ENCODE measurements around the gene LRP1B. TPM values are rescaled to one million over a fixed set of nuclear protein-coding genes. Genes with fewer than 3 reads are reported as not detected.
A peak's percentile ranks its signal among the peaks of the same experiment; 100 is the strongest.

Gene LRP1B
- total RNA-seq, 1 donor from 2014 or later = 0.25 TPM

GRCh38 chr2:140841141-140841540 lies 1289.7 kb downstream of the LRP1B start:
- TF ChIP-seq, protein P1, sequence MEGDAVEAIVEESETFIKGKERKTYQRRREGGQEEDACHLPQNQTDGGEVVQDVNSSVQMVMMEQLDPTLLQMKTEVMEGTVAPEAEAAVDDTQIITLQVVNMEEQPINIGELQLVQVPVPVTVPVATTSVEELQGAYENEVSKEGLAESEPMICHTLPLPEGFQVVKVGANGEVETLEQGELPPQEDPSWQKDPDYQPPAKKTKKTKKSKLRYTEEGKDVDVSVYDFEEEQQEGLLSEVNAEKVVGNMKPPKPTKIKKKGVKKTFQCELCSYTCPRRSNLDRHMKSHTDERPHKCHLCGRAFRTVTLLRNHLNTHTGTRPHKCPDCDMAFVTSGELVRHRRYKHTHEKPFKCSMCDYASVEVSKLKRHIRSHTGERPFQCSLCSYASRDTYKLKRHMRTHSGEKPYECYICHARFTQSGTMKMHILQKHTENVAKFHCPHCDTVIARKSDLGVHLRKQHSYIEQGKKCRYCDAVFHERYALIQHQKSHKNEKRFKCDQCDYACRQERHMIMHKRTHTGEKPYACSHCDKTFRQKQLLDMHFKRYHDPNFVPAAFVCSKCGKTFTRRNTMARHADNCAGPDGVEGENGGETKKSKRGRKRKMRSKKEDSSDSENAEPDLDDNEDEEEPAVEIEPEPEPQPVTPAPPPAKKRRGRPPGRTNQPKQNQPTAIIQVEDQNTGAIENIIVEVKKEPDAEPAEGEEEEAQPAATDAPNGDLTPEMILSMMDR (IDR thresholded peaks at IDR 0.05) = no peak
- no peak overlapping the region for H3K4me3 Mint-ChIP-seq (ENCODE audit: unreplicated experiment)
- H3K27me3 Mint-ChIP-seq (ENCODE audit: low read depth) = no peaks in the 10 kb centered on the region
- H3K9me3 Mint-ChIP-seq (ENCODE audit: low read depth) = no peaks in the 10 kb centered on the region
- H3K27ac Mint-ChIP-seq (ENCODE audit: unreplicated experiment) = no peak overlapping the region
- DNase-seq (ENCODE audit: low spot score) = no peak
- H3K36me3 Mint-ChIP-seq (ENCODE audit: low read depth) = no peaks in the 10 kb centered on the region
- H3K4me1 Mint-ChIP-seq (ENCODE audit: low read depth) = peaks cover 3% of the 10 kb centered on the region

GRCh38 chr2:140836826-140837225 lies 1294.0 kb downstream of the LRP1B start:
- no peak for DNase-seq (ENCODE audit: low spot score)
- H3K27me3 Mint-ChIP-seq (ENCODE audit: low read depth) = no peaks in the 10 kb centered on the region
- H3K9me3 Mint-ChIP-seq (ENCODE audit: low read depth) = peaks cover 7% of the 10 kb centered on the region
- peaks cover 3% of the 10 kb centered on the region for H3K4me1 Mint-ChIP-seq (ENCODE audit: low read depth)
- no peak overlapping the region for H3K4me3 Mint-ChIP-seq (ENCODE audit: unreplicated experiment)
- H3K27ac Mint-ChIP-seq (ENCODE audit: unreplicated experiment) = no peak overlapping the region
- no peaks in the 10 kb centered on the region for H3K36me3 Mint-ChIP-seq (ENCODE audit: low read depth)
- TF ChIP-seq, protein P1 (IDR thresholded peaks at IDR 0.05) = no peak

DNA sequence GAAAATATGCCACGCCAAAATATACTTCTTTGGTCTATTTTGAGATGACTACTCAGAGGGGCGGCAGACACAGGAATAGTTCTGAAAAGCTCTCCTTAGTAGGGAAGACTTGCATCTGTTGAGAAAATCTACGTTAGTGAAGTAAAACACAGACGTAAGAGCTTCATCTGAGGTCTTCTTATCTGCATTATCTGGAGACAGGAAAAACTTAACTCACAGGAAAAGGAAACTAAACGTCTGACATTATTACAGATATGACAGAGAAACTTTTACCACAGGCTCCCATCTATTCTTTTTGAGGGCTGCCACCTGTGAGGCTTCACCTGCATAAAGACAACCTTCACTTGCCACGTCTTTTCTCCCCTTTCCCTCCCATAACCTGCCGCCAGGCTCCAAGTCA lies 1295.7 kb downstream of the LRP1B start:
- H3K36me3 Mint-ChIP-seq (ENCODE audit: low read depth) = peaks cover 3% of the 10 kb centered on the region
- TF ChIP-seq, protein P1 (IDR thresholded peaks at IDR 0.05) = no peak
- peaks cover 3% of the 10 kb centered on the region for H3K4me1 Mint-ChIP-seq (ENCODE audit: low read depth)
- peaks cover 18% of the 10 kb centered on the region for H3K9me3 Mint-ChIP-seq (ENCODE audit: low read depth)
- no peak overlapping the region for H3K27ac Mint-ChIP-seq (ENCODE audit: unreplicated experiment)
- H3K4me3 Mint-ChIP-seq (ENCODE audit: unreplicated experiment) = no peak overlapping the region
- H3K27me3 Mint-ChIP-seq (ENCODE audit: low read depth) = no peaks in the 10 kb centered on the region
- DNase-seq (ENCODE audit: low spot score) = no peak

GRCh38 chr2:140814141-140814540 lies 1316.7 kb downstream of the LRP1B start:
- Mint-ChIP-seq H3K4me3 (ENCODE audit: unreplicated experiment) (no peak overlapping the region), H3K36me3 (ENCODE audit: low read depth) (no peaks in the 10 kb centered on the region), H3K27ac (ENCODE audit: unreplicated experiment) (no peak overlapping the region), H3K9me3 (ENCODE audit: low read depth) (peaks cover 6% of the 10 kb centered on the region), H3K4me1 (ENCODE audit: low read depth) (no peaks in the 10 kb centered on the region), H3K27me3 (ENCODE audit: low read depth) (no peaks in the 10 kb centered on the region)
- TF ChIP-seq, protein P1 (IDR thresholded peaks at IDR 0.05) = no peak
- DNase-seq (ENCODE audit: low spot score) = no peak

GRCh38 chr2:140808820-140809219 lies 1322.0 kb downstream of the LRP1B start:
- H3K4me3 Mint-ChIP-seq (ENCODE audit: unreplicated experiment) = no peak overlapping the region
- no peaks in the 10 kb centered on the region for H3K9me3 Mint-ChIP-seq (ENCODE audit: low read depth)
- no peak for DNase-seq (ENCODE audit: low spot score)
- no peaks in the 10 kb centered on the region for H3K36me3 Mint-ChIP-seq (ENCODE audit: low read depth)
- H3K4me1 Mint-ChIP-seq (ENCODE audit: low read depth) = no peaks in the 10 kb centered on the region
- TF ChIP-seq, protein P1 (IDR thresholded peaks at IDR 0.05) = peak; percentile 38
- no peak overlapping the region for H3K27ac Mint-ChIP-seq (ENCODE audit: unreplicated experiment)
- H3K27me3 Mint-ChIP-seq (ENCODE audit: low read depth) = no peaks in the 10 kb centered on the region
